Pons (tissue), 1 donor: ENCODE results near the gene CKS1B.
A peak's percentile ranks its signal among the peaks of the same experiment; 100 is the strongest.

Experiments used
- DNase-seq: peaks from one replicate; pipeline ENCODE4 v3.0.0-alpha.2; 2016; ENCODE audit warnings: low spot score

The CKS1B gene

GRCh38 chr1:154987326-154987725 is 12.8 kb downstream of the CKS1B start:
- DNase-seq: no peak

- no peak for DNase-seq
Measured at GRCh38 chr1:154988058-154988954, 13.8 kb downstream of the CKS1B start.

GRCh38 chr1:154989195-154989860 is 14.8 kb downstream of the CKS1B start:
- no peak for DNase-seq

GRCh38 chr1:154990276-154990675 is 15.8 kb downstream of the CKS1B start:
- DNase-seq: no peak

GRCh38 chr1:154992721-154993571 is 18.5 kb downstream of the CKS1B start:
- DNase-seq: no peak

GRCh38 chr1:154993572-154994268 is 19.2 kb downstream of the CKS1B start, which contains the start of gene LENEP:
Gene LENEP (plus strand): TSS chr1:154993586. CDS start chr1:154993608, 22 bp downstream.
- DNase-seq: no peak

GRCh38 chr1:154994269-154994587 is 19.7 kb downstream of the CKS1B start:
- DNase-seq: no peak

- DNase-seq: no peak
Measured at GRCh38 chr1:154994591-154994990, 20.1 kb downstream of the CKS1B start.

- peak; percentile 77 for DNase-seq
Measured at GRCh38 chr1:154995301-154995983, 21.0 kb downstream of the CKS1B start.

- DNase-seq: no peak
Measured at GRCh38 chr1:154996966-154997701, 22.7 kb downstream of the CKS1B start.

GRCh38 chr1:154998201-154998780 is 23.8 kb downstream of the CKS1B start:
- no peak for DNase-seq

- DNase-seq: no peak
Measured at GRCh38 chr1:154998818-154999570, 24.5 kb downstream of the CKS1B start.

- no peak for DNase-seq
Measured at GRCh38 chr1:154999571-155000410, 25.3 kb downstream of the CKS1B start.

- no peak for DNase-seq
Measured at GRCh38 chr1:155000411-155000725, 25.9 kb downstream of the CKS1B start.

- DNase-seq: peak; percentile 83
Measured at GRCh38 chr1:155000726-155001424, 26.4 kb downstream of the CKS1B start.

- DNase-seq: no peak
Measured at GRCh38 chr1:155001425-155001674, 26.9 kb downstream of the CKS1B start.

- DNase-seq: peak; percentile 99
Measured at GRCh38 chr1:155001675-155002463, 27.4 kb downstream of the CKS1B start.
